ENCODE measurements around the gene MRPL58.

DNA sequence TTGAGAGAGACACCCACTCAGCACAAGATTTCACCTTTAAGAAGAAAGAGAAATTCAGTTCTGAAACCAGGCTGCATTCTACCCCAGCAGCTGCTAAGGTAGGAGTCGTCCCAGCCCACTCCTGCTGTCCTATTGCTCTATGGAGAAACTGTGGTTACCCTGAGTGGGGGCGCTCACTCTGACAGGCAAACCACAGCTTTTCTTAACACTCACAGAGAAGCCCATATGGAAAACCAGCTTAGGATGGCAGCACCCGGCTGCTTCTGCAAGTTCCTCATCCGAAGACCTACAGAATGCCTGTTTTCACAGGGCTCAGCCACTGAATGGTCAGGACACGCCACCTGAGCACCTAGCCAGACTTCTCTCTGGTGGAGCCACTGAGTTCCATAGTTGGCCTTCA is 26.8 kb downstream of the MRPL58 start:
- TF ChIP-seq CTCF (IDR thresholded peaks at IDR 0.05; ENCODE audit: insufficient read depth, low read length, poor library complexity, severe bottlenecking) (no peak), EZH2phosphoT487 (conservative IDR thresholded peaks at IDR 0.05; ENCODE audit: low read length) (no peak)

Measured in SU-DHL-6 (cell line).